Measurements from ENCODE around the gene PCP4L1. TPM values are rescaled to one million over a fixed set of nuclear protein-coding genes. Genes with fewer than 3 reads are reported as not detected.

The PCP4L1 gene
- polyA plus RNA-seq, 2 donors, result 10.0 to 16.2 TPM

DNA sequence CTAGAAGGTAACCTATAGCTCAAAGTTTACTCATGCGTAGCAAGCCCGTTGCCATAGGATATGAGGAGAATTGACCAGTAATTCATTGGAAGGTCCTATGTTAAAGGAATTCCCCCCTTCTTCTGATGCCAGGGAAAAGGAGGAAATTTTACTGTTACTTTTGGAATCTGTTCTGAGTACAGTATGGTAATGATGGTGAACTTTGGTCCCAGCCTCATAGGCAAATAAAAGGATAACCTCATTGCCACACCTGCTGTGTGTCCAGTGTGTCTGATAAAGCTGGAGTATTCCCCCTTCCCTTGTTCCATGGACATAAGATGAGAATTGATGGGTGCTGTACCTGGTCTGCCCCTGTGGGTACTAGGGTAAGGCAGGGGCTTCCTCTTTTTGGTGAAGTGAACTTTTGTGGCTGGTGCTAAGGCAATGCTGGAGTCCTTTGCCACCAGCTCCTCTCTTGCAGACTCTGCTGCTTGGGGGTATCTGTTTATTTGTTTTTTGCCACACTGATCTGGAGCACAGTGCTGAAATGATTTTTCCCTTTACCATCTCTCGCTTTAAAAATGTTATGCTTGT lies 29.0 kb downstream of the PCP4L1 start:
- 79 to 93% methylated on average over 3 of the region's 3 CpGs for WGBS, 2 donors
- H3K27ac ChIP-seq (ENCODE audit: low read depth in 2 of 2, low read length in 1 of 2), result no peak overlapping the region

DNA sequence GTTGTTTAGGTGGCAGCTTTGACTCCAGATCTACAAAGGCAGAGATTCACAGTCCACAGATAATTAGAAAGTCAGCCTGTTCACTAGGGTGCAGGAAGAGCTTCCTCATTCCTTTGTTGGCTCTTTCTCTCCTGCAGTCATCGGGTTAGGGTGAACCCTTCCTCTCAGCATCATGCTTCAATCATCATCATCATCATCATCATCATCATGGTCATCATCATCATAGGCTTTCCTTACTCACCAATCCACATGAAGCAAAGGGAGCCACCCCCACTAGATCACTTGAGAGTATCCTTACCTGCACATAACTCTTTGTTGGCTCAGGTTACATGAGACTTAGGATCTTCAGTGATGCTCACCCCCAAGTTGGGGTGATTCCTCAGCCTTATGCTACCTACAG lies 32.2 kb downstream of the PCP4L1 start:
- Histone ChIP-seq H3K36me3 (ENCODE audit: control insufficient read depth in 2 of 2, insufficient read depth in 2 of 2, low read length in 1 of 2) (no peaks in the 10 kb centered on the region), H3K9me3 (ENCODE audit: control insufficient read depth in 2 of 2, insufficient read depth in 1 of 2, low read depth in 1 of 2, low read length in 1 of 2) (no peaks in the 10 kb centered on the region), H3K27ac (ENCODE audit: low read depth in 2 of 2, low read length in 1 of 2) (no peak overlapping the region), H3K27me3 (ENCODE audit: control insufficient read depth in 1 of 2, insufficient read depth in 2 of 2, low read length in 2 of 2) (no peaks in the 10 kb centered on the region), H3K4me1 (ENCODE audit: control insufficient read depth in 2 of 2, insufficient read depth in 2 of 2, low read length in 1 of 2) (no peaks in the 10 kb centered on the region), H3K4me3 (ENCODE audit: low read depth in 1 of 2, low read length in 2 of 2) (no peak overlapping the region)
- WGBS, 2 donors, result 60 to 88% methylated on average over 1 of the region's 1 CpG

More for the DNA sequence above, 29.0 kb downstream of the PCP4L1 start:
- no peaks in the 10 kb centered on the region for H3K4me1 ChIP-seq (ENCODE audit: control insufficient read depth in 2 of 2, insufficient read depth in 2 of 2, low read length in 1 of 2)
- no peaks in the 10 kb centered on the region for H3K9me3 ChIP-seq (ENCODE audit: control insufficient read depth in 2 of 2, insufficient read depth in 1 of 2, low read depth in 1 of 2, low read length in 1 of 2)
- H3K4me3 ChIP-seq (ENCODE audit: low read depth in 1 of 2, low read length in 2 of 2), result no peak overlapping the region
- H3K27me3 ChIP-seq (ENCODE audit: control insufficient read depth in 1 of 2, insufficient read depth in 2 of 2, low read length in 2 of 2), result no peaks in the 10 kb centered on the region
- no peaks in the 10 kb centered on the region for H3K36me3 ChIP-seq (ENCODE audit: control insufficient read depth in 2 of 2, insufficient read depth in 2 of 2, low read length in 1 of 2)

GRCh38 chr1:161297415-161297814 lies 38.9 kb downstream of the PCP4L1 start:
- H3K27me3 ChIP-seq (ENCODE audit: control insufficient read depth in 1 of 2, insufficient read depth in 2 of 2, low read length in 2 of 2), result no peaks in the 10 kb centered on the region
- no peaks in the 10 kb centered on the region for H3K36me3 ChIP-seq (ENCODE audit: control insufficient read depth in 2 of 2, insufficient read depth in 2 of 2, low read length in 1 of 2)
- no peaks in the 10 kb centered on the region for H3K9me3 ChIP-seq (ENCODE audit: control insufficient read depth in 2 of 2, insufficient read depth in 1 of 2, low read depth in 1 of 2, low read length in 1 of 2)
- no peaks in the 10 kb centered on the region for H3K4me1 ChIP-seq (ENCODE audit: control insufficient read depth in 2 of 2, insufficient read depth in 2 of 2, low read length in 1 of 2)
- H3K27ac ChIP-seq (ENCODE audit: low read depth in 2 of 2, low read length in 1 of 2), result no peak overlapping the region
- H3K4me3 ChIP-seq (ENCODE audit: low read depth in 1 of 2, low read length in 2 of 2), result no peak overlapping the region

DNA sequence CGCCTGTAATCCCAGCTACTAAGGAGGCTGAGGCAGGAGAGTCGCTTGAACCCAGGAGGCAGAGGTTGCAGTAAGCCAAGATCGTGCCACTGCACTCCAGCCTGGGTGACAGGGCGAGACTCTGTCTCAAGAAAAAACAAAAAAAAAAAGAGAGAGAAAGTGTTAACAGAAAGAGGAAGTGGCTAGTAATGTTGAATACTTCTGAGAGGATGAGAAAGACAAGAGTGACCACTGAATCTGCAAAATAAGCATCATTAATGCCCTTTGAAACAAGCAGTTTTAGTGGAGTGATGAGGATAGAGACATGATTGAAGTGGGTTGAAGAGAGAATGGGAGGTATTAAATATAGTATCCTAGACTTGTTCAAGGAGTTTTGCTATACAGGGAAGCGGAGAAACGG lies 39.6 kb downstream of the PCP4L1 start:
- no peak overlapping the region for H3K27ac ChIP-seq (ENCODE audit: low read depth in 2 of 2, low read length in 1 of 2)
- no peaks in the 10 kb centered on the region for H3K4me1 ChIP-seq (ENCODE audit: control insufficient read depth in 2 of 2, insufficient read depth in 2 of 2, low read length in 1 of 2)
- no peaks in the 10 kb centered on the region for H3K36me3 ChIP-seq (ENCODE audit: control insufficient read depth in 2 of 2, insufficient read depth in 2 of 2, low read length in 1 of 2)
- no peaks in the 10 kb centered on the region for H3K27me3 ChIP-seq (ENCODE audit: control insufficient read depth in 1 of 2, insufficient read depth in 2 of 2, low read length in 2 of 2)
- H3K4me3 ChIP-seq (ENCODE audit: low read depth in 1 of 2, low read length in 2 of 2), result no peak overlapping the region
- no peaks in the 10 kb centered on the region for H3K9me3 ChIP-seq (ENCODE audit: control insufficient read depth in 2 of 2, insufficient read depth in 1 of 2, low read depth in 1 of 2, low read length in 1 of 2)
- WGBS, 2 donors, result 91 to 94% methylated on average over 6 of the region's 6 CpGs

- Histone ChIP-seq H3K36me3 (ENCODE audit: control insufficient read depth in 2 of 2, insufficient read depth in 2 of 2, low read length in 1 of 2) (no peaks in the 10 kb centered on the region), H3K27ac (ENCODE audit: low read depth in 2 of 2, low read length in 1 of 2) (no peak overlapping the region), H3K9me3 (ENCODE audit: control insufficient read depth in 2 of 2, insufficient read depth in 1 of 2, low read depth in 1 of 2, low read length in 1 of 2) (no peaks in the 10 kb centered on the region), H3K4me3 (ENCODE audit: low read depth in 1 of 2, low read length in 2 of 2) (no peak overlapping the region), H3K27me3 (ENCODE audit: control insufficient read depth in 1 of 2, insufficient read depth in 2 of 2, low read length in 2 of 2) (no peaks in the 10 kb centered on the region), H3K4me1 (ENCODE audit: control insufficient read depth in 2 of 2, insufficient read depth in 2 of 2, low read length in 1 of 2) (no peaks in the 10 kb centered on the region)
- WGBS, 2 donors, result 78 to 80% methylated on average over 9 of the region's 9 CpGs
Measured at GRCh38 chr1:161299347-161299746, 40.8 kb downstream of the PCP4L1 start.

GRCh38 chr1:161300478-161300877 lies 41.9 kb downstream of the PCP4L1 start:
- H3K4me1 ChIP-seq (ENCODE audit: control insufficient read depth in 2 of 2, insufficient read depth in 2 of 2, low read length in 1 of 2), result peaks cover 3 to 5% of the 10 kb centered on the region in 2 donors
- WGBS, 2 donors, result 89 to 90% methylated on average over 4 of the region's 4 CpGs
- no peaks in the 10 kb centered on the region for H3K36me3 ChIP-seq (ENCODE audit: control insufficient read depth in 2 of 2, insufficient read depth in 2 of 2, low read length in 1 of 2)
- H3K4me3 ChIP-seq (ENCODE audit: low read depth in 1 of 2, low read length in 2 of 2), result no peak overlapping the region
- no peaks in the 10 kb centered on the region for H3K27me3 ChIP-seq (ENCODE audit: control insufficient read depth in 1 of 2, insufficient read depth in 2 of 2, low read length in 2 of 2)
- H3K27ac ChIP-seq (ENCODE audit: low read depth in 2 of 2, low read length in 1 of 2), result no peak overlapping the region
- H3K9me3 ChIP-seq (ENCODE audit: control insufficient read depth in 2 of 2, insufficient read depth in 1 of 2, low read depth in 1 of 2, low read length in 1 of 2), result no peaks in the 10 kb centered on the region

DNA sequence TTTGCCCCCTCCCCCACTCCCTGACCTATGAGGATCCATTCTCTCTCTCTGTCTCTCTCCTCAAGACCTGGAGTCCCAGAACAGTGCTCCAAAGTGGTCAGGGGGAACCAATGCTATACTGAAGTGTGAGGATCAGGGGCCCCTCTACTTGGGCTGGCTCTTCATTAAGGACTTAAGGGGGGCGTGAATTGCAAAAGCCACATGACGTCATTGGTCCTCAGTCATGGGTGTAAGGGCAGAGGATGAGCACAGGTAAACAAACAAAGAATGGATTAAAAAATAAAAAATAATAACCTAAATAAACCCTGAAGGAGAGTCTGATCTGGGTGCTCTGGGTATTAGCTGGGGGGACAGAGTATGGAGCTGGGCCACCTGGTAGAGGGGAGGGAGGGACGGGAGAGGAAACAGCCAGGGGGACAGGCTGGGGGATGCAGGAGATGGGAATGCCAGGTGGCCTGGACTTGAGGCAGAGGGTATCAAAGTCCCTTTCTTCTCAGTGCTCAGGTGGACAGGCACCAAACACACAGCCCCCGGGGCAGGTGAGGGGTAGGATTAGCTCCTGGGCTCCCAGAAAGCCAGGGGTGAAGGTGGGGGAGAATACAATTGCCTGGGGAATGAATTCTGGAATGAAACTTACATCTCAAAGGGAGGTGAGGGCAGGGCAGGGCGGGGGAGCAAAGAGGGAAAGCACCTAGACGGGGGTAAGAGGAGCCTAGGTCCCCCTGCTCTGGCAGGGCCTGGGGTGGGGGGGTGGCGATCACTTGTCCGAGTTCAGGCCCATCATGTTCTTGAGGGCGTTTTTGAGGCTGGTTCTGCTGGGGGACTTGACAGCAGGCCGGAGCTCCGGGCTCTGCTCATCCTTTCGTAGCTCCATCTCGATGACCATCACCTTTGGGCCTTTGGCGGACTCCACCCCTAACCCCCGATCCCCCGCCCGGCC lies 46.7 kb downstream of the PCP4L1 start:
- H3K27me3 ChIP-seq (ENCODE audit: control insufficient read depth in 1 of 2, insufficient read depth in 2 of 2, low read length in 2 of 2), result no peaks in the 10 kb centered on the region
- peaks cover 3 to 9% of the 10 kb centered on the region in 2 donors for H3K4me1 ChIP-seq (ENCODE audit: control insufficient read depth in 2 of 2, insufficient read depth in 2 of 2, low read length in 1 of 2)
- WGBS, 2 donors, result 10% methylated on average over 14 to 17 of the region's 17 CpGs
- H3K4me3 ChIP-seq (ENCODE audit: low read depth in 1 of 2, low read length in 2 of 2), result peak overlapping the region; percentile 70 to 89
- H3K27ac ChIP-seq (ENCODE audit: low read depth in 2 of 2, low read length in 1 of 2), result peak overlapping the region; percentile 13 to 61
- H3K9me3 ChIP-seq (ENCODE audit: control insufficient read depth in 2 of 2, insufficient read depth in 1 of 2, low read depth in 1 of 2, low read length in 1 of 2), result no peaks in the 10 kb centered on the region
- no peaks in the 10 kb centered on the region for H3K36me3 ChIP-seq (ENCODE audit: control insufficient read depth in 2 of 2, insufficient read depth in 2 of 2, low read length in 1 of 2)

DNA sequence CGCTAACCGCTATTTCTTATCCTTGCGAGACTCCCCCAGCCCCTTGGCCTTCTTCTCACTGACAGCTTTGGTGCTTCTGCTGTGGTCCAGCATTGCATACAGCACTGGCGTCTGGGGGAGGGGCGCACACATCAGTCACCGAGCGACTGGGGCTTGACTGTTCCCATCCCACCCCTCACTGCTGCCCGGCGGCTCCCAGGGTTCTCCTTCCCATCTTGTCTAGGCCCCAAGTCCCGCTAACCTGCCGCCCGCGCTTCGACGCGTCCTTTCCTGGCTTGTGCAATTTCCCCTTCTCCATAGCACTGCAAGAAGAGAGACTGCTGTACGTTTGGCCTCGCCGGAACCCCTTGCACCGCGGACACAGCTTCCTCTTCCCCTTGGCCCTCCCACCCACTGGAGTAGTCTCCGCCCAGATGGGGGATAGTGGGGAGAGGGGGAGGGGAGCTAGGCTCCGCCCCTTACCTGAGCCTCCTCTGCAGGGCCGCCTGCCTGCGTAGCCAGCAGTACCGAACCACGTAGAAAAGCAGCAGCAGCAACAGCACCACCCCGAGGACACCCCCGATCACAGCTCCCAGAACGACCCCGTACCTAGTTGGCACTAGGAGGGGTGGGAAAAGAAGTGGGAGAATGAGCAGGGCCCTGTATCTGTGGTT lies 47.4 kb downstream of the PCP4L1 start:
- Histone ChIP-seq H3K27me3 (ENCODE audit: control insufficient read depth in 1 of 2, insufficient read depth in 2 of 2, low read length in 2 of 2) (no peaks in the 10 kb centered on the region), H3K4me1 (ENCODE audit: control insufficient read depth in 2 of 2, insufficient read depth in 2 of 2, low read length in 1 of 2) (peaks cover 3 to 9% of the 10 kb centered on the region in 2 donors), H3K27ac (ENCODE audit: low read depth in 2 of 2, low read length in 1 of 2) (peak overlapping the region; percentile 13 to 61), H3K9me3 (ENCODE audit: control insufficient read depth in 2 of 2, insufficient read depth in 1 of 2, low read depth in 1 of 2, low read length in 1 of 2) (no peaks in the 10 kb centered on the region), H3K4me3 (ENCODE audit: low read depth in 1 of 2, low read length in 2 of 2) (peak overlapping the region; percentile 70 to 89), H3K36me3 (ENCODE audit: control insufficient read depth in 2 of 2, insufficient read depth in 2 of 2, low read length in 1 of 2) (no peaks in the 10 kb centered on the region)
- WGBS, 2 donors, result 1 to 3% methylated on average over 30 to 31 of the region's 31 CpGs

GRCh38 chr1:161307230-161307768 lies 48.8 kb downstream of the PCP4L1 start:
- Histone ChIP-seq H3K27ac (ENCODE audit: low read depth in 2 of 2, low read length in 1 of 2) (no peak overlapping the region), H3K4me3 (ENCODE audit: low read depth in 1 of 2, low read length in 2 of 2) (no peak overlapping the region), H3K27me3 (ENCODE audit: control insufficient read depth in 1 of 2, insufficient read depth in 2 of 2, low read length in 2 of 2) (no peaks in the 10 kb centered on the region), H3K36me3 (ENCODE audit: control insufficient read depth in 2 of 2, insufficient read depth in 2 of 2, low read length in 1 of 2) (no peaks in the 10 kb centered on the region), H3K4me1 (ENCODE audit: control insufficient read depth in 2 of 2, insufficient read depth in 2 of 2, low read length in 1 of 2) (peaks cover 3 to 9% of the 10 kb centered on the region in 2 donors), H3K9me3 (ENCODE audit: control insufficient read depth in 2 of 2, insufficient read depth in 1 of 2, low read depth in 1 of 2, low read length in 1 of 2) (no peaks in the 10 kb centered on the region)
- 85% methylated on average over 7 of the region's 7 CpGs for WGBS, 2 donors
